GM18505 (cell line): ENCODE measurements around the gene EVI5L.

Experiments used
- ATAC-seq: cut with Tn5 transposase; IDR thresholded peaks from one replicate; pipeline ENCODE4 v1.9.1; 2021; ENCODE audit not compliant: unreplicated experiment
- POLR2A ChIP-seq: IDR thresholded peaks from 4 replicates; pipeline ENCODE4 v1.6.1; 2011; ENCODE audit warnings: borderline replicate concordance; ENCODE audit not compliant: insufficient read depth, insufficient read length; ENCODE audit errors: extremely low read depth

EVI5L gene

GRCh38 chr19:7863157-7863970, 33.3 kb downstream of the EVI5L start:
- no peak for ATAC-seq
- TF ChIP-seq POLR2A = no peak

- TF ChIP-seq POLR2A = no peak
- ATAC-seq = no peak
Measured at GRCh38 chr19:7863971-7864689, 34.1 kb downstream of the EVI5L start.

DNA sequence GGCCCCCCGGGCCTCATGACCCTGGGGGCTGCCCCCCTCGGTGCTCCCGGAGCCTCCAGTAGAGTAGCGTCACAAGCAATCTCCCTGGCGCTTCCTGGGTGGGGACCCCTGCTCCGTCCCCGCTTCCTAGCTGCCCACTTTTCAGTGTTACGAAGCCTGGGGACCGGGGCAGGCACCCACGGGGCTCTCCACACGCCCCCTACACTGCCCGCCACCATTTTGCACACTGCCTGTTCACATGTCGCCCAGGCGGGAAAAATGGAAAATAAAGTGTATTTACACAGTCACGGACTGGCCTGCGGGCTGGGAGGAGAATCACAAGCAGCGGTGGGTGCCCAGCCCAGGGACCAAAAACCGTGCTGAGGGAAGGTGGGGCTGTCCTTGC, 34.7 kb downstream of the EVI5L start:
- no peak for ATAC-seq
- TF ChIP-seq POLR2A = no peak

DNA sequence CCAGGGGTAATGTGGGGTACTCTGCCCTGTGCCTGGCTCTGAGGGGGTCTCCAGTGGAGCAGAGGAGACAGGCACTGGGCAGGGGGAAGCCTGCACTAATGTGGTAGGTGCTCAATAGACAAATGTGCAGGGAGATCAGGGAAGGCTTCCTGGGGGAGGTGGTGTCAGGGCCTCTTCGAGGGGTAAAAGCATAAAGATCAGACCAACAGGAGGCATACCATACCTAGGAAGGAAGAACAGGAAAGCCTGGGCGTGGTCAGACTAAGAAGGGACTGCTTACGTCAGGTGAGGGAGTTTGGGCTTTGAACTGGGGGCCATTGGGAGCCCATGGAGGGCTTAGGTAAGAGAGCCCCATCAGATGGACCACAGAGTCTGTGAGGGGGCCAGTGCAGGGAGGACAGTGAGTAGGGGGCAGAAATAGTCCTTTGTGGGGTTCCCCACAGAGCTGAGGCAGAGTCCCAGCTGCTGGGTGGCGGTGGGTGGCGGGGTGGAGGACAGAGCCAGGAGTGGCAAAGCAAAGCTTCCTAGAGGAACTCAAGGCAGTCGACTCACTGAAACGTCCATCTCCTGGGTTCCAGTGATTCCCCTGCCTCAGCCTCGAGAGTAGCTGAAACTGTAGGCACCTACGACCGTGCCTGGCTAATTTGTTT, 35.4 kb downstream of the EVI5L start:
- ATAC-seq = no peak
- TF ChIP-seq POLR2A = no peak

GRCh38 chr19:7866399-7867091, 36.5 kb downstream of the EVI5L start:
- ATAC-seq = no peak
- no peak for TF ChIP-seq POLR2A

GRCh38 chr19:7867092-7867844, 37.2 kb downstream of the EVI5L start:
- TF ChIP-seq POLR2A = no peak
- ATAC-seq = no peak

DNA sequence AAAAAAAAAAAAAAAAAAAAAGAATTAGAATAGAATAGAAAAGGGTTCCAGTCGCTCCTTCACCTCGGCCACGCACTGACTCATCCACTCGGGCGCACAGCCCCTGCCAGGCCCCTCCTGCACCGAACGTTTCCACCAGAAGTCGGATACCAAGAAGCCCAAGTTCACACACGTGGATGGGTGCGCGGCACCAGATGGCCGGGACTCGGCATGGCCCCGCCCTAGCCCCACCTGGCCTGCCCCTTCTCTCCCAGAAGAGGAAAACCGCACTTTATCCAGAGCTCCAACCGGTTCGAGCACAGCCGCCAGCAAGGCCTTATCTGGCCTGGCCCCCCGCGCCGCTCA, 38.3 kb downstream of the EVI5L start:
- ATAC-seq = no peak
- TF ChIP-seq POLR2A = no peak

DNA sequence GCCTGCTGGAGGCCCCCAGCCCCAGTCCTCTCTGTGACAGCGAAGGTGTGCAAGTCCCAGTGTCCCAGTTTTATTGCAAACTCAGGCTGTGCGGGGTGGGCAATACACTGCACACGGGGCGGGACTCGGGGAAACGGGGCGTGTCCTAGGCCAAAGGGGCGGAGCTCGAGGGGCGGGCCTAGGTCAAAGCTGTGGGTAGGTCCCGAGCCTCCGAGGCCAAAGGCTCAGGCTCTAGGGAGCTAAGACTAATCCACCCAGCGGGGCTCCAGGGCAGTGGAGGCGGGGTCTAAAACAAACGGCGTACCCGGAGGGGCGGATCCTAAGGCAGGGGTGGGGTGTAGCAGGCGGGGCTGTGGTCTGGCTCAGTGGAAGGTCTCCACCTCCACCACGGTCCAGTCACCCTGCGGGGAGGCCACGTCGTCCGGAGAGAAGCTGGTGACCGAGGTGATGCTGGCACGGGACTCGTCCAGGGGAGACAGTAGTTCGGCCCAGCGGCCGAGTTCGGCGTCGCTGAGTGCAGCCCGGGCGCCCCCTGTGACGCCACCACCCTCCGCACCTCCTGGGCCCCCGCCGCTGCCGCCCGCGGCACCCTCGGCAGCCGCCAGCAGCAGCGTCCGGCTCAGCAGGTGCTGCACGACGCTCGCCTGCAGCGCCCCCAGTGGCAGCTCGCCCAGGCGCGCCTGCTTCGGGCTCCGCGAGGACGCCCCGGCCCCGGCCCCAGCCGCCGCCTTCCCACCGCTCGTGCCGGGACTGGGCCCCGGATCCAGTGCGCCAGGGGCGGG, 38.8 kb downstream of the EVI5L start:
- TF ChIP-seq POLR2A = no peak
- peak; percentile 39 for ATAC-seq

GRCh38 chr19:7869453-7869909, 39.5 kb downstream of the EVI5L start:
- no peak for TF ChIP-seq POLR2A
- ATAC-seq = peak; percentile 43

- no peak for TF ChIP-seq POLR2A
- ATAC-seq = peak; percentile 9
Measured at GRCh38 chr19:7869910-7870511, 40.0 kb downstream of the EVI5L start.

- no peak for TF ChIP-seq POLR2A
- no peak for ATAC-seq
Measured at GRCh38 chr19:7870571-7871436, 40.8 kb downstream of the EVI5L start.
